NCI-H2081 (cell line): ENCODE data around the gene HECW1.

Experiments
- DNase-seq, 2 experiments: peaks; one replicate each; lab custom pipeline; 2025; lab: John Stamatoyannopoulos, UW

Gene HECW1

DNA sequence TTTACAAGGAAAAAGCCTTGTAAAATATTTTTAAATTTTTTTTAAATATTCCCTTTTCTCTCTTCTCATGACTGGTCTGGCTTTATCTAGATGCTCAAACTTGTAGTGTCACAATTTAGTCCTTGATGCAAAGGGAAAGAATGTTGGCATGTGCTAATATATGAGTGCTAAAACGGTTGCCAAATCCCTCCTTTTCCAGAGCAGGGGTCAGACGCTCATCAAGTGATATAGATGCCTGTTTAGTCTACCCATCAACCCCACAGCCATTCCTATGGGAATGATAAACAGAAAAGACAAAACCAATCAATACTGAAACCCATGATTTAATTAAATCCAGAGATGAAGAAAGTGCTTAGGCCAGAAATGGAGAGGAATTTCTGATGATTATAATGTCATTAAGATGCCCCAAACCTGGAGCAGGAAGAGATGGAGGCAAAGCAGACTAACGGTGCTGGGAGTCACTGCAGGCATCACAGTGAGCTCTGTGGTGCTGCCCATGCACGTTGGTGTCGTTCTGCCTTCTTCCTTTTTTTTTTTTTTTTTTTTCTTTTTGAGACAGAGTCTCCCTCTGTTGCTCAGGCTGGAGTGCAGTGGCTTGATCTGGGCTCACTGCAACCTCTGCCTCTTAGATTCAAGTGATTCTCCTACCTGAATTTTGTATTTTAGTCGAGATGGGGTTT is 260.4 kb downstream of the HECW1 start:
- no peak for DNase-seq

DNA sequence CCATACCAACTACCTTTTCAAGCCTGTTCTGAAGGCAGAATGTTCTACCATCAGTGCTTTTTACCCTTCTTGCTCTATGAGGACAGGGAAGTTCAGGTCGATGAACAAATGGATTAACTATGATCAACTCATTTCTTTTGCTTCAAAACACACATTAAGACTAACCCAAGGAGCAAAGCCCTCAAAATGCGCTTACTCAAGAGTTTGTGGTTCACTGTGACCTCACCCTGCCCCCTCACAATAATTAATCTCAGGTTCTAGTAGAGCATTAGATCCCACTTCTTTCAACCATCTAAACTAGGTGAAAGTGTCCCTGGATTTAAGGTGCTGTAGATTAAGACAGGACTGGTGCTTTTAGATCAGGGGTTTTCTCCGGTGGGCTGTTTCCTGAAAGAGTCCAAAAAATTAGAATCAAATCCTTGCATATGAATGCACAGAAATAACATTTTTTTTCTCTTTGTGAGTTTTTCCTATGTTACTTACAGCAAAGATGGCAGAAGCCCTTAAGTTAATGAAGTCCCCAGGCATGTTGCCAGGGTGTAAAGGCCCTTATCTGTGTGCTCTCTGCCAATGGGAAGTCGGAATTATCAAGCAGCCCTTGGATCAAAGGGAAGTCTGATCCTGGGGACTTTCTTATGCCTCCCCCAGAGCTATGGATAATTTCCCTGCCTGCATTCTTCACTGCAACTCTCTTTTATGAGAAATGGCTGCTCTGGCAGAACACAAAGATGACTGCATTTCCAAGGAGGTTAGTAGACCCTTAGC is 264.9 kb downstream of the HECW1 start:
- DNase-seq = no peak

DNA sequence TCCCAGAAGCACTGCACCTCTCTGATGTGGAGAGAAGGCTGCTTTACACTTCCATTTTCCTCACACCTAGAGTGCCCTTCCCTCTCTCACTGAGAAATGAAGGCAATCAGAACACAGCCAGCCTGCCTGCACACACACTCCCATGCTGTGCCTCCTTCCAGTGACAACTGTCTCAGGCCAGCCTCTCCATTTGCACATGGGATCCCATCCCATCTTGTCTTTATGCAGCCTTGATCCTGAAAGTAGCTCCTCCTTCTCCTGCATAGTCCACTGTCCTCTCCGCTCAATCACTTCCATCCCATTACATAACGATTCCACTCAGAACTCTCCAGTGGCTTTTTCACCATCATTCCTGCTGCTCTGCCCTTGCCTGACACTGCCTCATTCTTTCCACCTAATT is 266.8 kb downstream of the HECW1 start:
- no peak for DNase-seq

DNA sequence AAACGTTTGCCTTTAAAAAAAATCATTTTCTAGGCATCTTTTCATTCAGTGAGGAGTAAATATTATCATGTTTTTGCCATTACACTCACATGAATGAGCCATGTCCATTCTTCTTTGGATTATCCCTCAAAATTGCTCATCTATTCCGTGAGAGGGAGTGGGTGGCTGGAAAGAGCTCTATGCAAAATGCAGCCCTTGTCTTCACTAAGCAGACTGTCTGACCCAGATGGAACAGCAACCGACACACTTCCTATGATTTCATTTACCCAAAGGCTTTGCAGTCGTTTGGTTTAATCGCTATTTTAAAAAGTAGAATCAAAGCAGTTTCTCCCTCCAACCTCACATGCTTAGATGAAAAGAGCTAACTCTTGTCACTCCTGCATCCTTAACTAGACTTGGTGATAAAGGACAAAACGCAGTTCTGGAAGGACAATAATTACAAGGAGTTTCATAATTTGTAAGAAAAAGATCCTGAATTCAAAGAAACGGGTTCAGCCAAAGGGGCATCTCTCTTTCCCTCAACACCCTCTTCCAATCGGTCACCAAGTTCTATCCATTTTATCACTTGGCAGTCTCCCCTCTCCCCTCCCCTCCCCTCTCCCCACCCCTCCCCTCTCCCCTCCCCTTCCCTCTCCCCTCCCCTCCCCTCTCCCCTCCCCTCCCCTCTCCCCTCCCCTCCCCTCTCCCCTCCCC is 272.3 kb downstream of the HECW1 start:
- DNase-seq = no peak

DNA sequence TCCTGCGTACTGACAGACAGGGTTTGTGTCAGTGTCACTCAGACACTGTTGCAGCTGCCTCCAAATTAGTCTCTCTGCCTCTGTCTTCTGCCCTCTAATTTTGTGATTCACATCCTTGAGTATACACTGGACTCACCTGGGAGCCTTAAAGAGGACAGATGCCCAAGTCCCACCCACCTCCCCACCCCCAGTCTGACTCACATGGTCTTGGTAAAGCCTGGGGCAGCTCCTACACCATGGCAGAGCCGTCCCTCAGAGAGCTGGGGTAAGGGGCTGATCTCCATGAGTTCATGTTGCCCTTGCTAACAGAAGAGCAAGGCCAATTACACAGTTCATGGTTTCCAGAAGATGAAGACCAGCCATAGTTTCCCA is 272.8 kb downstream of the HECW1 start:
- no peak for DNase-seq

DNA sequence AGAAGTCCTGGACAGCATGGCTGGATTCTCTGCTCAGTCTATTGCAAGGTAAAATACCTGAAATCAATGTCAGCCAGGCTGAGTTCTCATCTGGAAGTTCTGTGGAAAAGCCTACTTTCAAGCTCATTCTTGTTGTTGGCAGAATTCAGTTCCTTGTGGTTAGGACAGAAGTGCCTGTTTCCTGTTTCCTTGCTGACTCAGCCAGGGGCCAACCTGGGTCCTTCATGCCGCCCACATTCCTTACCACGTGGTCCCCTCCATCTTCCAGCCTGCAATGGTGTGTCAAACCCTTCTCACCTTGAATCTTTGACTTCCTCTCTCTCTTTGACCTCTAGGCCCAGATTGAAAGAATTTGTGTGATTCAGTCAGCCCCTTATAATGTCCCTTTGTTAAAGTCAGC is 273.4 kb downstream of the HECW1 start:
- no peak for DNase-seq

DNA sequence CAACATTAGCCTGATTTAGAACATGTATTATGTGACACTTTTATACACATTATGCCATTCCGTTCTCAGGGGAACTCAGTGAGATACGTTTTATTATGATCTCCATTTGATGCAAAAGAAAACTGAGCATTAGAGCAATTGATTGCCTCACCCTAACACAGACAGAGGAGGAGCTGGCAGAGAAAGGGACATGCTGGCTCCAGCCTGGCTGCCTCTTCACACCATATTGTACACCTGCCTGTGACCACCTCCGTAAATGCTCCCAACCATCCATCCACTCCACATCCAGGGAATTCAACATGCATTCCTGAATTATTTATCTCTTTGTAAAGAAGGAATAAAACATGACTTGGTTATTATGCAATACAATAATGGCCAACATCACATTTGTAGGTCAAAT is 275.5 kb downstream of the HECW1 start:
- no peak for DNase-seq

DNA sequence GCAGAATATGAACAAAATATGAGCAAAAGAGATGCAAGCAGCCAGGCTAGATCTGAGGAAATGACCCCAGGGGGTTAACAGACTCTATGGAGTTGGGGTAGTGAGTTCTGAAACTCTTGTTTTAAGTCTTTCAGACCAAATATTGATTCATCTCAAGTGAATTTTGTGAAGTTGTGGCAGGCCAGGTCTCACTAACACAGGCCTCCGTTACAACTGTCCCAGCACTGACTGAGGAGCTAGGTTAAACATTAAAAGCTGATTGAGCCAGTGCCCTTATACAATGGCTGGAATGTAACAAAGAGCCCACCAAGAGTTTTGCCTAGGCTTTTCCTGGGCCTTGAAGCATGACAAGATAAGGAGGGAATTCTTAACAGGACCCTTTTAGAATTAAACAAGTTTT is 278.1 kb downstream of the HECW1 start:
- DNase-seq = no peak

DNA sequence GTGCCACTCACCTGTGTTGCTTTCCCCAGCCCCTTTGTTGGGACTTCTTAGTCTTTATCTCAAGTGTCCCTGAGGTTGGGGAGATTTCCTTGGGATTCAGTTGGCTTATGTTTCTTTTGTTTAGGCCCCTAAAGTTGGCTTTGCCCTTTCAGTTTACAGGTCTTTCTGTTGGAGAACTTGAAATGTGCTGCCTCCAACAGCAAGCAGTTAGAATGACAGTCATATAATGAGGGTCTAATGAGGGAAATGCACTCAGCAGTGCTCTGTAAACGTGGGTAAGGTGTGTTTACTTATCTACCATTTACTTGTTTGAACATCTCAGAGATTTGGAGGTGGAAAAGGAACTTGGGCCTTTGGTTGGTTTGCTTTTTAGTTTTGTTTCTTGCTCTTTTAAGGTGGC is 279.1 kb downstream of the HECW1 start:
- no peak for DNase-seq

DNA sequence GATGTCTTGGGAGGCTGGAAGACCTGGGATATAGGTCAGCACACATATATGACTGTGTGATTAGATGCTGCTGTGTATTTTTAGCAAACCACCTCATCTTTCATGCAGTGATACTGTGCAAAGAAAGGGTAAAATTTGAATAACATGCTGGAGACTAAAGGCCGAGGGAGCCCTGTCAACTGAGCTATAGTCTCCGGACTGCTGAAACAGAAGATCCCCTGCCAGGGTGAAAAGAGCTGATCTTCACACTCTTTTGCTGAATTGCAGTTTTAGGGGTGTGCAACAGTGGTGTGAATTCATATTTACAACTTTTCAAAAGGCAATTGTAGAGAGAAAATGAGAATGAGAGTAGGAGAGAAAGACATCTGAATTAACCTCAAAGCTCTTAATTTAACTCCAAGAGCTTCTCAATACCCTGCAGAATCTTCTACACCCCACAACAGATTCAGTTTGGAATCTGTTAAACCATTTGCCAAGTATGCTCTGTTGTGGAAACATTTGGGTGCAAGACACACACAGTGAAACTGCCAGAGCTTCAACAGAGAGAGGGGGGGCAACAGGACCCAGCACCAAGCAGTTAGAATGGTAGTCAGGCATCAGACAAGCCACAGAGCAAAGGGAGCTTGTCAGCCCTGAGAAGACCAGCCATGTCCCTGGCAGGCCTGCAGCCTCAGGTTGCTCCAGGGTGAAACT is 280.3 kb downstream of the HECW1 start:
- no peak for DNase-seq

DNA sequence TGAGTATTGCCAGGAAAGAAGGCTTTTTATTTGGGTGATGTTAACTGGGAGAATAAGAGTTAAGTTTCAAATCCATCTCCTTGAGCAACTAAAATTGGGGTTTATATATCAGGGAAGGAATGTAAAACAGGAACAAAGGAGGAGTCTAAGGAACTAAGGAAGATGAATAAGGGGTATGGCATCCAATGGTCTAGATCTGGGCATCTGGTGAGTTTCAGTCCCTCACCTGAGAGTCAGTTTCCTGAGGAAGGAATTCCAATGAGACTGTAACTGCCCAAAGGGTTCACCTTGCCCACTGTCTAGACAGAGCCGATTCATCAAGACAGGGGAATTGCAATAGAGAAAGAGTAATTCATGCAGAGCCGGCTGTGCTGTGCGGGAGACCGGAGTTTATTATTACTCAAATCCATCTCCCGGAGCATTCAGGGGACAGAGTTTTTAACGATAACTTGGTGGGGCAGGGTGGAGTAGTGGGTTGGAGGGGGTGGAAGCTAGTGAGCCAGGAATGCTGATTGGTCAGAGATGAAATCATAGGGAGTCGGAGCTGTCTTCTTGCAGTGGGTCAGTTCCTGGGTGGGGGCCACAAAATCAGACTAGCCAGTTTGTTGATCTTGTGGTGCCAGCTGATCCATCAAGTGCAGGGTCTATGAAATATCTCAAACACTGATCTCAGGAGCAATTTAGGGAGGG is 282.1 kb downstream of the HECW1 start:
- no peak for DNase-seq

DNA sequence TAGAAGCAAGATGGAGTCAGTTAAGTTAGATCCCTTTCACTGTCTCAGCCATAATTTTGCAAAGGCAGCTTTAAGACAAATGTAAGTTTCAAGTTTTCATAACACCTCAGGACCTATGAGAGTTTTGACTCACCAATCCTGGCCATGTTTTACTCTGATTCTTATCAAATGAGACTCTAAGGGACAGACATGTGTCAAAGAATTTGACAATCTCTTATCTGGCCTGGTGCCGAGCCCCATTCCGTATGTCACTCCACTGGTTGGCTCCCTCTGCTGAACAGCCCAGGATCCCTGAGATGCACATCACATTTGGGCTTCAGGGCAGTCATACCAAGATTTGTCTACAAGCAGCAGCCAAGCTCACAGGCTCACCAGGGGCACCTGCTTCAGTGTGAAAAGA is 282.9 kb downstream of the HECW1 start:
- DNase-seq = no peak

DNA sequence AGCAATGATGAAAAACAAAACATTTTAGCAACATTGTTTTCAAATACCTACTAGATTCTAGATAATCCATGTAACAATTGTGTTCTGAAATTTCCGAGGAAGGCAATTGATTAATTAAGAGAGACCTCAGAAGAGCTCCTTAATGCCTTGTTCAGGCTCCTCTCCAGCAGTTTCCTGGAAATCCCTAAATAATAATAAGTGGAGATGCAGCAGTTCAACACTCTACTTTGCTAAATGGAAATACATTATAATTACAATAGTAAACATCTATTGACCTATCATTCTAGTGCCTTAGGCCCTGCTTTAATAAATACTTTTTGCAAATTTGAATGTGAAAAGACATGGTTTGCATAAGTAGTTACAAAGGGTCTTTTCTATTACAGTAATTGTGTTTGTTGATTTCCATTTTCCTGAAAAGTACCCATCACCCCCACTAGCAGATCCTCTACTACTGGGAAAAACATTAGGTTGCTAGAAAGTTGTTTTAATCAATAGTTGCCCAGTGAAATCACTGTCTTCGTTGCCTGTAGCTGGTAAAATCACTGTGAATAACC is 283.8 kb downstream of the HECW1 start:
- no peak for DNase-seq

DNA sequence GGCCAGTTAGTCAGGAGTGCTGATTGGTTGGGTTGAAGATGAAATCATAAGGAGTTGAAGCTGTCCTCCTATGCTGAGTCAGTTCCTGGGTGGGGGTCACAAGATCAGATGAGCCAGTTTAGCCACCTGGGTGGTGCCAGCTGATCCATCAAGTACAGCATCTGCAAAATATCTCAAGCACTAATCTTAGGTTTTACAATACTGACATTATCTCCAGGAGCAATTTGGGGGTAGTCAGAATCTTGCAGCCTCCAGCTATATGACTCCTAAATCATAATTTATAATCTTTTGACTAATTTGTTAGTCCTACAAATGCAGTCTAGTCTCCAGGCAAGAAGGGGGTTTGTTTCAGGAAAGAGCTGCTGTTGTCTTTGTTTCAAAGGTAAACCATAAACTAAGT is 286.4 kb downstream of the HECW1 start:
- DNase-seq = no peak

DNA sequence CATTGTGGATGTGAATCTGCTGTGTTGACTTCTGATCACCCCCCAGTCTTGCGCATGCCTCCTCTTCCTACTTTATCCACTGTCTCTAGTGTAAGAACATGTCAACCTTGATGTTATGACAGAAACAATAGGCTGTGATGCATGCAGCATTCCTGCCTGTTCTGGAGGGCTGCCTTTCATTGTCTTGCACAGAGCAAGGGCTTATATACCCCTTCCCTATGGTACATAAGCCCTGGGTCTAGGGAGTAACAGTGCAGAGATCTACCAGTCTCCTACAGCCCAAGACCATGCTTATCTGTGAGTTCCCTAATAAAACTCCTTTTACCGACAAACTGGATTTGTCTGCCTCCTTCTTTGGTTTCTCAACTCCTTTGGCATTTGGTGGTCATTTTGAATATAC is 293.5 kb downstream of the HECW1 start:
- DNase-seq = no peak

DNA sequence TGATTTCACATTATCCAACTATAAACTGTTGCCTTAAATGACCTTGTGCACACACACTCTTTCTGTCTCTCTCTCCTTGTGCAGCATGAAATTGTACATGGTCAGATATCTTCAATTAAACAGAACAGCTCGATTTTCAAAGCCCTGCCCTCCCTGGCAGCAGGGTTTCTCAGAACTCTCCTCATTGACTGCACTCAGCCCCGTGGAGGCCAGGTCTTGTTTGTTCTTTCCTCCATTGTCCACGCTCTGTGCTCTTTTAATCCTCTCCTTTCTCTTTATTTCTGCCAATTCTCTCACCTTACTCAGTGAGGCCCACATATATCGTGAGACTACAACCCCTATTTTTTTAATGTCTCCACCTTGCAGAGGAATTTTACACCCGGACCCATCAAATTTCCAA is 294.5 kb downstream of the HECW1 start:
- no peak for DNase-seq

DNA sequence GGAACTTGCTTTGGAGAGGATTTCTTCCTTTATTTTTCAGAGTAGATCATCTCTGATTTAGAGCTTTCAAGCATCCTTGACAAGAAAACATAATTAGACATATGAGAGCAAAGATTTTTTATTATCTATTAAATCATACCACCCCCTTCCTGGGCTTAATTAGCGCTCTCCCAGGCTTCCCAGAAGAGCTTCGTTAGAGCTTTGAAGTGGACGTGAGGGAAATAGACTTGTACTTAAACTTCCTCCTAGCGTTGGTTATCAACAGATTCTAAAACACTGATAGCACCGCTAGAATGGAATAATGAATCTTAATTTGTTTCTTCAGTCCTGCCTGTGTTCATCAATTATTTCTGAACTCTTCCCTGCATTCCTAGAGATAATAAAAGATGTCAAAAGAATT is 296.5 kb downstream of the HECW1 start:
- no peak for DNase-seq

DNA sequence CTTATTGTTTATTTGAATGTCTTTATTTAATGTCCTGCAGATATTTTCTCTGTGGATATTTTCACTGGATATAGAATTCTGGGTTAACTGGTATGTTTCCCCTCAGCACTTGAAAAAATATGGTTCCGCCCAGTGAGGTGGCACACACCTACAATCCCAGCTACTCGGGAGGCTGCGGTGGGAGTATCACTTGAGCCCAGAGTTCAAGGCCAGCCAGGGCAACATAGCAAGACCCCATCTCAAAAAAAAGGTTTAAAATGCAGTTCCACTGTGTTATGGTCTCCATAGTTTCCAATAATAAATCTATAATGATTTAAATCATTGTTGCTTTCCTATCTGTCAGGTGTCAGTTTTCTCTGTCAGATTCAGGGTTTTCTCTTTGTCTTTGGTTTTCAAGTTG is 305.0 kb downstream of the HECW1 start:
- no peak for DNase-seq

DNA sequence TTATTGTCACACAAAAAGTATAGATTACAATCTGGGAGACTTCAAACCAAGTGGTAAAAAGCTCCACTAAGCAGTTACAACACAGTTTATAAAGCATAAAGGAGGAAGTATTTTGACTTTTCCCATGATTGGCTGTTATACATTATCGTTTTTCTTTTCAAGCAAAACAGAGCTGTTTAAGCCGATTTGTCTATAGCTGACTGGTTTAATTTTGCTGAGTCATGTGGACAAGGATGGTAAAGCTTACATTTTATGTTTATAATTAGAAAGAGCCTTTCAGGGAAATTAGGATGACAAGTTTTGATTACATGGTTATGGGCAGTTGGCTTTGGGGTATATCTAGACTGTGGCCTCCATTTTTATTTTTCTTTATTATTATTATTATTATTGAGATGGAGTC is 318.0 kb downstream of the HECW1 start:
- no peak for DNase-seq

DNA sequence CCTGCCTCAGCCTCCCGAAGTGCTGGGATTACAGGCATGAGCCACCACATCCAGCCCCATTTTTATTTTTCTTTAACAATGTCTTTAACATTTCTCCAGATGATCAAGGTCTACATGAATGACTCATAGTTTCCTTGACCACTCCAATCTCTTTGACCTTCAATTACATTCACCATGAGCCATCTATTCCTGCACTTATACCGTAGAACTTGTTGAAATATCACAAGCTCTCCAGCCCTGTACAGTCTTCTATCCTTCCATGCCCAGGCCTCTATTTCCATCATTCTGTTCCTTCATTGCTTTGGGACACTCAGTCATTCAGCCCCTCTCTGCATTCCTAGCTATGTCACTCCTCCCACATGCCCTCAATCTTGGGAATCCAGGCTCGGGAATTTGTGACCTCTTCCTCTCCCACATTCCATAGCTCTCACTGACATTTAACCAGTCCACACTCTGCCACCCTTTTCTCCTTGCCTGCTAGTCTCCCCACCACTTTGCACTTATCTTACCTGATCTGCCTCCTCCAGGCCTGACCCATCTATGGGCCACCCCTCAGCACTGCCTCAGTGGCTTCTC is 318.7 kb downstream of the HECW1 start:
- no peak for DNase-seq

DNA sequence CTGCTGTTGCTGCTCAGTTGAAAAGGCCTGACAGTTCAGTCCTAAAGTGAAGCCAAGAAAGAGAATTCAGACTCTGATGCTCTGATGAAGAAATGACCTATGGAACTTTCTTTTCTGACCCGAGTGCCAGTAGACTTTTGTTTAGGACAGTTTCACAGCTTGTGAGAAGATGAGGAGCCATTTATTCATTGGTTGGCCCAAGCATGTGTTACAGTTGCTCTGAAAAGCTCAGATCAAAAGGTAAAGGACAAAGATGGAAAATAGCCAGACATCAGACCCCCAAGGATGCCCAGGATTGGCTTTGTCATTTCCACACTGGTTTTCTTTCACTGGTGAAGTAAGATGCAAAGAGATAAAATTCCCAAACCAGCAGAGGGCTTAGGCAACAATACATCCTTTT is 321.2 kb downstream of the HECW1 start:
- no peak for DNase-seq

DNA sequence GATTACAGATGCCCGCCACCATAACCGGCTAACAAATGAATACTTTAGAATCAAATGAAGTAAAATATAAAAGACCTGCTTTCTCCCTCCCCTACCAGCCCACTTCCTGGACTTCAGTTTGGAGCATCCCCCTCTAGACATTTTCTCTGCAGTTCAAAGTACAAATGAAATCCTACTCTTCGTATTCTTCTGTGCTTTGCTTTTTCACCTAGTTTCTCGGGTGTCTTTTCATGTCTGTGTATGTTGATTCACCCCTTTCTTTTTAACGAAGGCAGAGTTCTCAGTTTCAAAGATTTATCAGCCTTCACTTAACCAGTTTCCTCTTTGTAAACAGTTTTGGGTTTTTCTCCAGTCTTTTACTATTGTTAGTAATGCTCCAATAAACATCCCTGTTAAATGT is 324.6 kb downstream of the HECW1 start:
- DNase-seq = no peak
